Vagina (tissue), 2 donors: ENCODE data around the gene CCL11.

Experiments used
- POLR2AphosphoS5 ChIP-seq, 2 donors: sonication (generic); formaldehyde crosslinking; IDR thresholded peaks; one replicate each; pipeline ENCODE4 v1.9.0; 2017; ENCODE audit warnings: antibody characterized with exemption in 2 of 2, mild to moderate bottlenecking in 2 of 2, low read depth in 1 of 2; ENCODE audit not compliant: insufficient read depth in 1 of 2
- TF ChIP-seq, protein P1 (sequence below), 3 experiments: fragments of 450-650 bp in 2 of 3; fragments of 200-600 bp in 1 of 3; sonication (generic) in 1 of 3; IDR thresholded peaks; one replicate each; pipeline ENCODE4 v1.5.1; 2017 to 2019; ENCODE audit warnings: antibody characterized with exemption in 3 of 3, mild to moderate bottlenecking in 2 of 3, moderate library complexity in 2 of 3

DNA sequence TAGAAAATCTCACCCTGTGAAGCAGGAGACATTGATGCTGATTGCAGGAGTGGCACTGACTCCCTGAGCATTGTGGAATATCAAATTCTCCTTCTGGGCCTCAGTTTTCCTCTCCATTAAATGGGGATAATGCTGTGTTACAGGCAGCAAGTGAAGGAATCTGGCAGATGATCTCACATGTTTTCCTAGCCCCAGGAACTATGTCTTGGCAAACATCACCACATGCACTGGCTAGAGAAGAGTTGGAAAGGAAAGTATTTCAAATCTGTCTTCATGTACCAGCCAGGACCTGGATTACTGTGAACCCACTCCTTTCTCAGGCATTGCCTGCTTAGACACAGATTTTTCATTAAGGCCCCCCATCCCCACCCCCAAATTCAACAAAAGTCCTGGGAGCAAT is 20.1 kb downstream of the CCL11 start:
- no peak for TF ChIP-seq POLR2AphosphoS5 (IDR thresholded peaks at IDR 0.05; ENCODE audit: insufficient read depth in 1 of 2, low read depth in 1 of 2)
- TF ChIP-seq, protein P1, sequence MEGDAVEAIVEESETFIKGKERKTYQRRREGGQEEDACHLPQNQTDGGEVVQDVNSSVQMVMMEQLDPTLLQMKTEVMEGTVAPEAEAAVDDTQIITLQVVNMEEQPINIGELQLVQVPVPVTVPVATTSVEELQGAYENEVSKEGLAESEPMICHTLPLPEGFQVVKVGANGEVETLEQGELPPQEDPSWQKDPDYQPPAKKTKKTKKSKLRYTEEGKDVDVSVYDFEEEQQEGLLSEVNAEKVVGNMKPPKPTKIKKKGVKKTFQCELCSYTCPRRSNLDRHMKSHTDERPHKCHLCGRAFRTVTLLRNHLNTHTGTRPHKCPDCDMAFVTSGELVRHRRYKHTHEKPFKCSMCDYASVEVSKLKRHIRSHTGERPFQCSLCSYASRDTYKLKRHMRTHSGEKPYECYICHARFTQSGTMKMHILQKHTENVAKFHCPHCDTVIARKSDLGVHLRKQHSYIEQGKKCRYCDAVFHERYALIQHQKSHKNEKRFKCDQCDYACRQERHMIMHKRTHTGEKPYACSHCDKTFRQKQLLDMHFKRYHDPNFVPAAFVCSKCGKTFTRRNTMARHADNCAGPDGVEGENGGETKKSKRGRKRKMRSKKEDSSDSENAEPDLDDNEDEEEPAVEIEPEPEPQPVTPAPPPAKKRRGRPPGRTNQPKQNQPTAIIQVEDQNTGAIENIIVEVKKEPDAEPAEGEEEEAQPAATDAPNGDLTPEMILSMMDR (IDR thresholded peaks at IDR 0.05) = no peak
